IMR-90 (cell line): Measurements from ENCODE around the gene WDR91.

ENCODE experiments used
- CTCF ChIP-seq: conservative IDR thresholded peaks from 2 replicates; pipeline ENCODE4 v1.5.1; 2012; ENCODE audit warnings: mild to moderate bottlenecking, low read depth, low read length, improper control_type of control experiment
- POLR2A ChIP-seq: IDR thresholded peaks from 2 replicates; pipeline ENCODE4 v1.6.1; 2012; ENCODE audit warnings: mild to moderate bottlenecking, low read depth, low read length
- RAD21 ChIP-seq: IDR thresholded peaks from 2 replicates; pipeline ENCODE4 v1.6.1; 2012; ENCODE audit warnings: low read length, improper control_type of control experiment
- RFX5 ChIP-seq: IDR thresholded peaks from 2 replicates; pipeline ENCODE4 v1.8.0; 2012; ENCODE audit warnings: low read depth, mild to moderate bottlenecking, low read length, moderate library complexity
- SMC3 ChIP-seq: fragments of 150-350 bp; IDR thresholded peaks from 2 replicates; pipeline ENCODE4 v1.6.1; 2016; ENCODE audit warnings: low read depth, mild to moderate bottlenecking, antibody characterized with exemption, low read length, moderate library complexity

GRCh38 chr7:135169141-135169963, 42.0 kb downstream of the WDR91 start:
- TF ChIP-seq CTCF = peak; percentile 34
- TF ChIP-seq POLR2A = no peak
- TF ChIP-seq SMC3 = no peak
- no peak for TF ChIP-seq RAD21
- no peak for TF ChIP-seq RFX5
